ENCODE results near the gene RP9. TPM values are rescaled to one million over a fixed set of nuclear protein-coding genes. Genes with fewer than 3 reads are reported as not detected.
A peak's percentile ranks its signal among the peaks of the same experiment; 100 is the strongest.

The RP9 gene
- total and polyA plus RNA-seq, 11 donors, result 12.4 to 31.7 (median 18.0) TPM

- ATAC-seq (peak in 2 of 4 donors; percentile 9 to 16), DNase-seq (no peak)
- intact Hi-C loops (cut with DNase I), result loop anchor here in 2 of 10 donors (2.0 to 5.0 kb wide), 2 partner anchors 67 kb away; partner anchors contain the start of gene NT5C3A (in 2 of the 2)
- peak overlapping the region; percentile 54 to 82 (median 72) for H3K4me3 ChIP-seq
- H3K36me3 ChIP-seq, result no peaks in the 10 kb centered on the region
- peaks cover 0 to 1% (median 0%) of the 10 kb centered on the region in 12 donors for H3K9me3 ChIP-seq
- H3K27ac ChIP-seq, result peak overlapping the region in 10 of 12 donors; percentile 83 to 89 (median 86)
- WGBS, 4 donors, result 0 to 1% (median 0%) methylated on average over 10 to 11 of the region's 11 CpGs
- peaks cover 0 to 25% (median 11%) of the 10 kb centered on the region in 12 donors for H3K4me1 ChIP-seq
- no peaks in the 10 kb centered on the region for H3K27me3 ChIP-seq
- no peak for TF ChIP-seq CTCF (IDR thresholded peaks at IDR 0.05)
Measured at GRCh38 chr7:33129806-33130153, 20.6 kb upstream of the RP9 start.

GRCh38 chr7:33128990-33129805 lies 20.0 kb upstream of the RP9 start, which contains the start of gene BBS9:
Gene BBS9 (plus strand): TSS chr7:33129564. CDS start chr7:33146253, 16,689 bp downstream.
- intact Hi-C loops (cut with DNase I), result loop anchor here in 2 of 10 donors (2.0 to 5.0 kb wide), 2 partner anchors 66 to 67 kb away; partner anchors contain the start of gene NT5C3A (in 2 of the 2)

GRCh38 chr7:33128631-33128989 lies 19.4 kb upstream of the RP9 start:
- no peaks in the 10 kb centered on the region for H3K27me3 ChIP-seq
- TF ChIP-seq POLR2A (IDR thresholded peaks at IDR 0.05) (no peak), CTCF (IDR thresholded peaks at IDR 0.05) (no peak)
- H3K36me3 ChIP-seq, result no peaks in the 10 kb centered on the region
- peak overlapping the region; percentile 54 to 82 (median 72) for H3K4me3 ChIP-seq
- peaks cover 0 to 25% (median 11%) of the 10 kb centered on the region in 12 donors for H3K4me1 ChIP-seq
- intact Hi-C loops (cut with DNase I), result loop anchor here in 2 of 10 donors (2.0 to 5.0 kb wide), 2 partner anchors 66 kb away; partner anchors contain the start of gene NT5C3A (in 2 of the 2)
- ATAC-seq (no peak), DNase-seq (no peak)
- 0 to 1% (median 0%) methylated on average over 3 of the region's 3 CpGs for WGBS, 4 donors
- no peaks in the 10 kb centered on the region for H3K9me3 ChIP-seq
- peak overlapping the region; percentile 56 to 89 (median 86) for H3K27ac ChIP-seq

More at GRCh38 chr7:33128990-33129805, 20.0 kb upstream of the RP9 start, which contains the start of gene BBS9:
- Histone ChIP-seq H3K4me1 (peaks cover 0 to 25% (median 11%) of the 10 kb centered on the region in 12 donors), H3K36me3 (no peaks in the 10 kb centered on the region), H3K9me3 (no peaks in the 10 kb centered on the region), H3K4me3 (peak within 1 kb of the TSS; percentile 54 to 82 (median 72)), H3K27ac (peak within 1 kb of the TSS; percentile 56 to 89 (median 86)), H3K27me3 (no peaks in the 10 kb centered on the region)
- ATAC-seq (peak; percentile 98 to 100 (median 99)), DNase-seq (peak; percentile 94 to 97 (median 96))
- TF ChIP-seq POLR2A (IDR thresholded peaks at IDR 0.05) (peak in 1 of 2 donors; percentile 45), CTCF (IDR thresholded peaks at IDR 0.05) (peak in 1 of 12 donors; percentile 15)
- WGBS, 4 donors, result 0 to 1% (median 0%) methylated on average over 30 to 57 of the region's 57 CpGs

GRCh38 chr7:33127085-33127484 lies 17.9 kb upstream of the RP9 start:
- H3K27me3 ChIP-seq, result no peaks in the 10 kb centered on the region
- H3K9me3 ChIP-seq, result no peaks in the 10 kb centered on the region
- H3K36me3 ChIP-seq, result no peaks in the 10 kb centered on the region
- intact Hi-C loops (cut with DNase I), result loop anchor here in 1 of 10 donors (5.0 kb wide), 1 partner anchor 65 kb away; the partner anchor contains the start of gene NT5C3A
- H3K4me1 ChIP-seq, result peaks cover 0 to 23% (median 11%) of the 10 kb centered on the region in 12 donors
- no peak overlapping the region for H3K27ac ChIP-seq
- TF ChIP-seq POLR2A (IDR thresholded peaks at IDR 0.05), result no peak
- no peak for TF ChIP-seq CTCF (IDR thresholded peaks at IDR 0.05)
- 65 to 80% (median 77%) methylated on average over 2 of the region's 2 CpGs for WGBS, 4 donors
- H3K4me3 ChIP-seq, result no peak overlapping the region
- no peak for DNase-seq
- ATAC-seq, result no peak

Measured in heart left ventricle (tissue), 16 donors.